ENCODE results near the gene NPFFR1.

NPFFR1 gene, protein sequence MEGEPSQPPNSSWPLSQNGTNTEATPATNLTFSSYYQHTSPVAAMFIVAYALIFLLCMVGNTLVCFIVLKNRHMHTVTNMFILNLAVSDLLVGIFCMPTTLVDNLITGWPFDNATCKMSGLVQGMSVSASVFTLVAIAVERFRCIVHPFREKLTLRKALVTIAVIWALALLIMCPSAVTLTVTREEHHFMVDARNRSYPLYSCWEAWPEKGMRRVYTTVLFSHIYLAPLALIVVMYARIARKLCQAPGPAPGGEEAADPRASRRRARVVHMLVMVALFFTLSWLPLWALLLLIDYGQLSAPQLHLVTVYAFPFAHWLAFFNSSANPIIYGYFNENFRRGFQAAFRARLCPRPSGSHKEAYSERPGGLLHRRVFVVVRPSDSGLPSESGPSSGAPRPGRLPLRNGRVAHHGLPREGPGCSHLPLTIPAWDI

DNA sequence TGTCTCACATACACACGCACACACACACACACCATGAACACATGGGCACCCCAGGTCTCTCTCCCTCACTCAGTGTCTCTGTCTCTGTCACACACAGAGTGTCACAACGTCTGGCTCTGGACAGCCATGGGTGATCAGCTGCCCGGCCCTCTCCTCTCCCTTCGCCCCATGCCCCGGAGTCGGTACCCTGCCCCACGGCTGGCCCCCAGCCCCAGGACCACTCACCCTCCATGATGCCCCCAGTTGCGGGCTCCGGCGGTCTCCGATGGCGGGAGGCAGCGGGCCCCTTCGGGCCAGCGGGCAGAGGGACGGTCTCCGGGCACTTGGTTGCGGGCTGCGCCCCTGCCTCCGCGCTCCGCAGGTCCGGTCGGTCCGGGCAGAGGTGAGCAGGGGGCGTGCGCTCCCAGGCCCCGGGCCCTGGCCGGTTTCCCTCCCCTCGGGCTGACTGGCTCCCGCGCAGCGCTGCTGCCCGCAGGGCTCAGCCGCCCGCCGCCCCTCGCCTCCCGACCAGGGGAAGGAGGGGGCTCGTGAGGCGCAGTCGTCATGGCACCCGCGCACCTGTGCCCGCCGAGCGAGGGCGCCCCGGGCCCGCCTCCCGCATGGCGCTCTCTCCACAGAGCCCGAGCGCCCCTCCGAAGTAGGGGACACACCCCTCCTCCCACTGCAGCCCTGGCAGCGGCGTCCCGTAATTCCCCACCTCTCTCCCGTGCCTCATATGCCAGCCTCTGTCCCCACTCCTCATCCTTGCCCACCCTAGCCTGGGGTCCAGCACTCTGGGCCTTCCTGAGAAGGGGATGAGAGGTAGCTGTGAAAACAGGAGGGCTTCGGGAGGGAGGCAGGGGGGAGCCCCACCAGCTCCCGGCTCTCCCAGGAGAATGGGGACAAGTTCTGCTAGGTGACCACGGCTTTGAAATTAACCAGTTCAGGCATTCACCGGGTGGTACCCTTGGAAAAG lies at the start of gene NPFFR1:
TSS of gene NPFFR1 (minus strand) at position 560 of the 955 bp plus-strand sequence. CDS start at position 232, 328 bp downstream.
- DNase-seq: no peak

DNA sequence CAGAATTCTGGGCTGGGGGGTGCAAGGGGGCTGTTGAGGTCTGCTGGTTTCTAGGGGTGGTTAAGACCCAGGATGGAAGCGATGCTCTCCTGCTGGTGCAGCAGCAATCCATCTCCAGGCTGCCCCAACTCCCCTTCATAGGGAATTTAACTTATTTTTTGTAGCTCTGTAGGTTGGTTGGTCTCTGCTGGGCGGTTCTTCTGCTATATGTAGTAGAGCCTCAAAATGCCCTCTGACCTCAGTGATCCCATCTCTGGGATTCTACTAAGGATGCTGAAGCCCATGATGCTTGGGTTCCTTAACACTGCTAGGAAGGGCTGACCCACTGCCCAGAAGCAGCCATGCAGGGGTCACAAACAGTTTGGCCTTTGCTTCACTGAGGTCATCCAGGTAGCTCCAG lies 49.5 kb upstream of the NPFFR1 start:
- DNase-seq: no peak

DNA sequence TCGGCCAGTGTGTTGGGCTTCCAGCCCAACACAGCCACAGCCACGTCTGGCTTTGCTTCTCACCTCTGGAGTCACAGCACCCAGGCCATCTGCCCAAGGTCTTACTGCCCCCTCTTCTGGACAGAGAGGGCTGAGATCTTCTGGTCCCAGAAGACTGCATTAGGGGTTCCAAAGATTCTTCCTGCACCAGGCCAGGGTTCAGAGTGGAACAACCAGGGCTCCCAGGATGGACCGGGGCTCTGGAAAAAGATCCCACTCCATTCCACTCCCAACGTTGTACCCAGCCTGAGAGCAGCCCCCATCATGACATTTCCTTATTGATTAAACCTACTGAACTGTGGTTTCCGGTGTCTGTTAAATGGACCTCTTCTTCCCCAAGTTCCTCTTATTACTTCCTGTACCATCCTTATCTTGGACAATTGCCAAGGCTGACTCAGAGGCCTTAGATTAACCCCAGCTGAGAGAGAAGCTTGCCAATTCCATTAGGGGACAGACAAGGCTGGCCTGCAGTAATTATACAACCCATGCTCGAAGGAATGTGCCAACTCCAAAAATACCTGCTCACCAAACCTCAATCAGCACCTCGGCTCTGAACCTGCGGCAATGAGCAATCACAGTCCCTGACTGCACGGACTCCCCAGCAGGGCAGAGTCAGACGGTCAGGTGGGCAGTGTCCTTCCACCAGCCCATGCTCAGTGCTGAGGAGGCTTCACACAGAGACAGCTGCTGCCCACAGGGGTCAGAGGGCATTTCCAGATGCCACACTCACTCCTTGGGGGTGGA lies 47.9 kb upstream of the NPFFR1 start:
- peak; percentile 61 for DNase-seq

DNA sequence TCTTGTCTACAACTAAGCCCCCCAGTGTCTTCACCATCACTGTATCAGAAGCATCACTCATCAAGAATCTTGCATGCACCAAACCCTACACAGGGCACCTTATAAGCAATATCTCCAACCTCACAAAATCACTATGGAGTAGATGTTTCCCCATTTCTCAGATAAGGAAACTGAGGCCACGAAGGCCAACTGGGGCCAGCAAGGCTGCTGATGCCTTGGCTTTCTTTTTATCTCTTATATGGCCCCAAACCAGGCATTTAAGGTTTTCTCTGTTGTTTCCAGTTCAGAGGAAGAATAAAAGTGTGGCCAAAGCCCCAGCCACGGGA lies 47.3 kb upstream of the NPFFR1 start:
- DNase-seq: no peak

DNA sequence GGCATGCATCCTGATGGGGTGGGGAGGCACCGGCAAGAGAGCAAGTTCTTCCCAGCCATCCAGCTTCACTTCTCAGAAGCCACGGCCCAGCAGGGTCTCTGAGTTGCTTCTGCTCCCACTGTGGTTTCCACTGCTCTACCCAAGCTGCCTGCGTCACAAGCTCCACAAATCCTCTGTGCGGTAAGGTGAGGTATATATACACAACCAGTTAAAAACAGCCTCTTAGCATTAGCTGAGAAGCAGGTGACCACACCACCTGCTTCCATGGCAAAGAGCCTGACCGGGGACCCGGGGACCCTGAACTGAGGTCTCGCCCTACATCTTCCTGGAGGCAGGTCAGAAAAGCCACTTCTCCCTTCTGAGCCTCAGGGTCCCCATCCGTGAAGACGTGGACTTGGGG lies 46.9 kb upstream of the NPFFR1 start:
- DNase-seq: no peak

DNA sequence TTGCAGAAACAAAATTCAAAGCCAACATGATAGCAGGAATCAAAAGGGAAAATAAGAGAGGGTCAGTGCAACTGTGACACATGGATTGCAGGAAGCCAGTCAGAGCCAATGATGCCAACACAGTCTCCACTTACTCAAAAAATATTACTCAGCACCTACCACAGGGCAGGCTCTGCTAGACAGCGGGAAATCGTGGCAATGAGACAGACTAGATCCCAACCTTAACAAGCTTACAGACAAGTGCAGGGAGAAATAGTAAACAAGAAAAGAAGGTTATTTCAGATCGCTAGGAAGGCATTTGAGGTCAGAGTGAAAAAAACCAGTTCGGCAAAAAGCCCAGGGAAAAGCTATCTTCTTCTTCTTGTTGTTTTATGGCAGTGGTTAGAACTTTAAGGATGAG lies 45.2 kb upstream of the NPFFR1 start:
- DNase-seq: no peak

DNA sequence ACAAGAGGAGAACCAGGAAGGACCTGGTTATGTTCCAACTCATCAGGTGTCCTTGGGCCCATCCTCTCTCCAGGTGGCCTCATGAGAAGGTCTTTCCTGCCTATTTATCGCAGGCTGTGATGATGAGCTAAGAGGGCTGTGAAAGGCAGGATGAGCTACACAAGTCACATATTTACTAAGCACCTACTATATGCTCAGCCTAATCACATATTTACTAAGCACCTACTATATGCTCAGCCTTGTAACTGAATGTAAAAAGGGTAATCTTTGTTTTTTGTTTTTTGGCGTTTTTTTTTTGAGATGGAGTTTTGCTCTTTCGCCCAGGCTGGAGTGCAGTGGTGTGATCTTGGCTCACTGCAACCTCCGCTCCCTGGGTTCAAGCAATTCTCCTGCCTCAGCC lies 44.2 kb upstream of the NPFFR1 start:
- no peak for DNase-seq

DNA sequence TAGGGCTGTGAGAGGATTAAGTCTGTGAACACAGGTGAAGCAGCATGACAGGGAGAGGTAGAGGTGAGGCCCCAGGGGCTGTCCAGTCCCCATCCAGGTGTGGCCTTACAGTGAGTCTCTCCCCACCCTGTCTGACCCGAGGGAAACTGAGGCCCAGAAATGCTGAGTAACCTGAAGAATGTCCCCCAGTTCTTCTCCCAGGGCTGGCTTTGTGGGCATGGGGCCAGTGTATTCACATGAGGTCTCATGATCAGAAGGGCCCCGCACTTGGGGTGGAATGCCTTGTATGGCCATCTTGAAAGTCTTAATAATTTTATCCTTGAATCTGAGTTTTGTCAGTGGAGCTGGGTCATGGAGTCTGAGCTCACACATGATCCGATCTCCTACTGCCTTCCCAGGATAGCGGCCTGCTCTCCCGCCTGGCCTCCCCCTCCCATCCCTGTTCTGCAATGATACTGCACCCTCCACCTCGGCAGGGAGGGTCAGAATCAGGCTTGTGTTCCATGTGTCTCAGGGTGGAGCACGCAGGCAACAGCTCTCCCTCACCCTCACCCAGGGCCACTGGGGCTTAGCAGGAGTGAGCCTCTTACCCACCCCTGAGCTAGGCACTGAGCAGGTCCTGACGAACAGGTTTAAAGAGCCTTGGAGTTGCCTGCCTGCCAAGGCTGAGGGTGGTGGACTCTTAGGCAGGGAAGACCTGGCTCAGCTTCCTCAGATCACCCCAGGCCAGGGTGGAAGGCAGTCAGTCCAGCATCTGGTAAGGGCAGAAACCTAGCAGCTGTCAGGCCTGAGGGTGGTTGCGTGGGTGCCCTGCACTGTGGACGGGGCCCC lies 41.4 kb upstream of the NPFFR1 start:
- no peak for DNase-seq

DNA sequence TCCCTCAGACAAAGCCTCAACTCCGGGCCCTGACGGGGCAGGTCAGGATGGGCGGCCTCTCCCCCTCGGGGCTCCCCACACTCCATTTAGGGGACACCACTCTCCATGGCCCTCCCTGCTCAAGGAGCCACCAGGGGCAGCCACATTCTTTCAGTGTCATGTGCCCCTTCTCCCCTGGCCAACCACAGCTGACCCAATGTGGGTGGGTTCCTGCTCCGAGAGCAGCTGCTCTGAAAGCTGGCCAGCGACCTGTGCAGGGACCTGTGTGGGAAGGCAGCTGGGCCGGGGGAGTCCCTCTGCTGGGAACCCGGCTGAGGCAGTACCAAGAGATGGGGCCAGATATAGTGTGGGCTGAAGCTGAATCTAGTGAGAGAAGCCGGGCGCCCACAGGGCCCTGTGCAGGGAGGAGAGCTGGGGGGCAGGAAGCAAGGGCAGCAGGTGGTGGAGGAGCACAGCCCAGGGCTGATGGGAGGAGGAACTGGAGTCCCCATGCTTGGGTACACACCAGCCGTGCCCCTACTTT lies 40.6 kb upstream of the NPFFR1 start:
- peak; percentile 11 for DNase-seq

DNA sequence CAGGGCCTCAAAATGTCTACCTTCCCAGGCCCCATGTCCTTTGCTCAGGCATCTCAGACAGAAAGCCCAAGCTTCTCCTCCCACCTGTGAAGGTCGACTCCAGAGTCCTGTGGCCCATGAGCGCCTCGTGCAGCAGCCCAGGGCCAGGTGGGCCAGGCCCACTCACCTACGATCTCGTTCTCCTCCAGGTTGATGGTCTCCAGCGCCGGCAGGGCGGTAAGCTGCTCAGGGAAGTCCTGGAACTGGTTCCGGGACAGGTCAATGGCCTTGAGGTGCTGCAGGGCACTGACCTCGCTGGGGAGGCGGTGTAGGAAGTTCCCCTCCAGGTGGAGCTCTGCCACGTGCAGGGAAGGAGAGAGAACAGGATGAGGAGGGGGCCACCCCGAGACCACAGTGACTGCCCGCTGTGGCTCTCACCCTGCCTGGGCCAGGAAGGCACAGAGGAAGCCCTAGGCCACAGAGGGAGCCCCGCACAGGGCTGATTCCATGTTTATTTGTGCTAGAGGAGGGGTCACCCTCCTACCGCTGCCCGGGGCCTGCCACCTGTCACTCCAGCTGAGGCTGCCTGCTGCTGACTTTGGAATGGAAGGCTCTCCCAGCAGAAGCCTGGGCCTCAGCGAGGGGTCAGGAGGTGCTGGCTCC lies 40.0 kb upstream of the NPFFR1 start:
- no peak for DNase-seq

DNA sequence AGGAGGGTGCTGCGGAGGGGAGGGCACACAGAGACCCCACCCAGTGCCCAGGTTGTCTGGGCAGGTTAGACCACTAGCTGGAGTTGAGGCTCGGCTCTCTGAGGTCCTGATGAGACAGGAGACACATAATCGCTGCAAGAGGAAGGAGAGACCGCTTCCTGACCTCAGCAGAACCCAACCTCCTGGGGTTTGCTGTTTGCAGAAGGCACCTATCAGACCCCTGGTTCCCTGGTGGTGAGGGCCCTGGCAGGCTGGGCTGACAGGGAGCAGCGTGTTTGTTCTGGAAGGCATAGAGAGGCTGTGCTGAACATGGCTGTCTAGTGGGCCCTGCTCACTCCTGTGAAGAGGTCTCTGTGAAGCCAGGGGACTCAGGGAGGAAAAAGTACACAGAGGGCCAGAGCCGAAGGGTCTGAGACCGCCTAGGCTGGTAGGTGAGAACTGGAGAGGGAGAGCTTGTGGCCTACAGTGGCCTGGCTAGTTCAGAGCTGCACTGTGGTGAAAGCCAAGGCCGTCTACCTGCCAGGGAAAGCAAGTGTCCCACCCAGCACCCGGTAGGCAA lies 39.4 kb upstream of the NPFFR1 start:
- peak; percentile 19 for DNase-seq

DNA sequence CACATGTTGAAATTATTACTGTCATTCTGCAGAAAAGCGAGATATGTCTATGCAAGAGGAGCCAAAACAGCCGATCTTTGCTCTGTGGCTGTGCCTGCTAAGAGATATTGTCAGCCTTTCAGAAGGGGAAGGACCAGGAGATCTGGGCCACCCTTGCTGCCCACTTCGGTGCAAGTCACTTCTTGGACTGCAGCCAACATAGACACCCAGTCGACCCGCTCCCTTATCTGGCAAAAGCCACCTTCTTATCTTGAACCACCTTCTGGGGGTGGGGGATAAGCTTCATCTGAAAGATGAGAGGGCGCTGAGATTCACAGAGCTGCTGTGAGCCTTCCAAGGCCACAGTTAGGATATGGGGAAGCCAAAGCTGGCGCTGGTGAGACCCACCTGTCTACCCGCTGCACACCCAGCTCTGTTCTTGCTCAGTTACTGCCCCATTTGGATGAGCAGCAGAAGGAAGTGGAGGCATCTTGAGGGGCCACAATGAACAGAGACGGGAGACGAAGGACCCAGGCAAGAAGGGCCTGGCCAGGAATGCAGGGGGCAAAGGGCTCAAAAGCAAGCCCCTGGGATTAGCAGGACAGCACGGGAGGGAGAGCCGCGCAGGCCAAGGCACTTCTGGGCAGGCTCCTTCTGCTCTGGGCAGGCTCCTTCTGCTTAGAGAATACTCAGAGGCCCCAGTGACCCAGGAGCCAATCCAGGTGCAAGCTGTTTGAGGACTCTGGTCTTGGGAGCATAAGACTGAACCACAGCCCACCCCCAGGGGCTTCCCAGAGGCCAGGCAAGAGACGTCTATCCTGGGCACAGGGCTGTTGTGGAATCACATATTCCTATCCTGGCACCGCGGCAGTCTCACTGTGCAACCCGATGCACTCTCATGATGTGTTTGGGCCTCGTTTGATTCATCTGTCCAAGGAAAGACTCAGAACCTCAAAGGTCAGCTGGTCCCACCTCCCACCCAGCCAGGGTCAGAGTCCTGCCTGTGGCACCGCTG lies 38.4 kb upstream of the NPFFR1 start:
- DNase-seq: no peak

DNA sequence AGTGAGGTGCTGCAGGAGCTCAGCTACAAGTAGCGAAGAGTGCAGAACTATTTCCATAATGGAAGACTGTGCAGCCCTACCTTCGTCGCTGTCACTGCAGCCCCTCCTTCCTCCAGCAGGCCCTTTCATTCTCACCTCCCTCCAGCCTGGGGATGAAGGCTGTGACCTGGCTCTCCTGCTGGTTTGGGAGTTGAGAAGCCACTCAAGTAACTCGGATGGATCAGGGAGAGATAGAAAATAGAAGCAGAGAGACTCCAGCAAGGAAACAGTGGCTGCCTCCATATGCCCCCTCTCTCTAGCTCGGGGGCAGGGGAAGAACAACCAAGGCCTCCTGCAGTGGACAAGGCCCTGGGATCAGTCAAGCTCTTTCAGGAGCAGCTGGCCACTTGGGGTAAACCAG lies 37.4 kb upstream of the NPFFR1 start:
- DNase-seq: no peak

DNA sequence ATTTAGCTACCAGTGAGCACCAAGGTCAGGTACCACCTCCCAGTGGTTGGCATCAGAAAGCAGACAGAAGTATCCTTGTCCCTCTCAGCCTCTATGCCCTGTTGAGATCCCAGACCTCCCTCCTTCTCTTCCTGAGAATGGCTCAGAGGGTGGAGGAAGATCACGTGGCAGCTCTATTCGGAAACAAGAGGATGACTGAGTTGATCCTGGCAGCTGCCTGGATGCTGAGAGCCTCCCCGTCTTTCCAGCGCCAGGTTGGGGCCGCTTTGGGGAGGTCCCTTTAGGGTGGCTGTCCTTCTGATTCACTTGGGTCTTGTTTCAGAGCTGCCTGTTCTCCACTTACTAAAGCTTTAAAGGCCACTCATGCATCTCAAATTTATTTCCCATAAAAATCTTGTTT lies 36.9 kb upstream of the NPFFR1 start:
- no peak for DNase-seq

DNA sequence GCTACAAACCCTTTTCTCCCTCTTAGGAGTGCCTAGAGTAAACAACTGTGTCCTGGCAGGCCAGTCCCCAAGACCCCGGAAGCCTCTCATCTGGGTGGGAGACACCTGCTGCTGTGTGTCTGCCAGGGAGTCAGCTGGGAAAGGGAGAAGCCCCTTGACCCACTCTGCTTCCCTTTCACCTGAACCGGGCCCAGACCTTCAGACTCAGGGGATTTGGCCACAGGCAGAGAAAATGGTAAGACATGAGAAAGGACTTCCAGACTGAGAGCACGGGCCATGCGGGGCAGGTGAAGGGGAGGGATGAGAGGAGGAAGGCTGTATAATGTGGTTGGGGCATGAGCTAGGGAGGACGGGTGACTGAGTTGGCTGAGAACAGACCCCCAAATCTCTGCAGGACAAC lies 36.0 kb upstream of the NPFFR1 start:
- DNase-seq: no peak

DNA sequence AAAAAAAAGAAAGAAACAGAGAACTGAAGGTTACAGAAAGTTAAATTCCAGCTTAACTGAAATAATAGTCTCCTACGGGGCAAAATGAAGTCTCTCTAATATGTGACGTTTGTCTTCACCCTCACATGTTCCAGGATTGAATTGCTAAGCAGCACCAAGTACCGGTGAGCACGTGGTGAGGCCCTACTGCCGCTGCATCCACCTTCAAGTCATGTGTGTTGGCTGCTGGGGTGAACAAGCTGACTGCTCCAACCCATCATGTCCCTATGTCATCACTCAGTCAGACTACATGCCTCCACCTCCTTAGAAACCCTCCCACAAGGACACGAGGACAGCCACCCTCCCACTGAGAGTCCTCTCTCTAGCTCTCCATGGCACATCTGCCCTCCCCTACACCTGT lies 35.4 kb upstream of the NPFFR1 start:
- DNase-seq: no peak

DNA sequence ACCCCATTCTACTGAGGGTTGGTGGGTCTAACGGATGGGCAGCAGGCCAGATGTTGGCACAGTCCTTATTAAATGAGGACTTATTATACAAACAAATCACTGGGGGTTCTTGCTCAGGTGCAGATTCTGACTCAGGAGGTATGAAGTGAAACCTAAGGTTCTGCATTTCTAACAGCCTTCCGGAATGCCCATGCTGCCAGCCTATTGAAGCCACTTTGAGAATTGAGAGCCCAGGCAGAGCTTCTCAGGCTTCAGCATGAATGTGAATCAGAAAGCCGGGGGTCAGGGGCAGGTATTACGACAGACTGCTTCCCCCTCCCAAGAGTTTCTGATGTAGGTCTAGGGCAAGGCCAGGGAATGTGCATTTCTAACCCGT lies 34.1 kb upstream of the NPFFR1 start:
- DNase-seq: no peak

DNA sequence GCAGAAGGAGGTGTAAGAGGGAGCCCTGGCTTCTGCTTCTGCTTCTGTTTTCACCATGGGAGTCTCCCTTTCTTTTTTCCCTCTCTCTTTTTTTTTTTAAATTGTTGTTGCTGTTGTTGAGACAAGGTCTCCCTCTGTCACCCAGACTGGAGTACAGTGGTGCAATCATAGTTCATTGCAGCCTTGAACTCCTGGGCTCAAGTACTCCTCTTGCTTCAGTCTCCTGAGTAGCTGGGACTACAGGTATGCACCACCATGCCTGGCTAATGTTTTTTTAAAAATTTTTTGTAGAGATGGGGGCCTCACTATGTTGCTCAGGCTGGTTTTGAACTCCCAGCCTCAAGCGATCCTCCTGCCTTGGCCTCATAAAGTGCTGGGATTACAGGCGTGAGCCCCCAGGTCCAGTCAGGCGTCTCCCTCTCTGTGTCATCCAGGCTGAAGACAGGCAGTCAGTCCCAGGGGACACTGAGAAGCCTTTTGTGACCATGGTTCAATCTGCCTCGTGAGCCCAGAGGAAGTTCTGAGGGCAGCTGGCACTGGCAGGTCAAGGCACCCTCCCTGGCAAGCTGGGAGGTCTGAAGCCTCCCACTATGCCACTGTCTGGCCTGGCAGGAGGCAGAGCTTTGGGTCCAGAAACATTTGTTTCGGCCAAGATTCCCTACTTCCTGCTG lies 33.6 kb upstream of the NPFFR1 start:
- DNase-seq: no peak

DNA sequence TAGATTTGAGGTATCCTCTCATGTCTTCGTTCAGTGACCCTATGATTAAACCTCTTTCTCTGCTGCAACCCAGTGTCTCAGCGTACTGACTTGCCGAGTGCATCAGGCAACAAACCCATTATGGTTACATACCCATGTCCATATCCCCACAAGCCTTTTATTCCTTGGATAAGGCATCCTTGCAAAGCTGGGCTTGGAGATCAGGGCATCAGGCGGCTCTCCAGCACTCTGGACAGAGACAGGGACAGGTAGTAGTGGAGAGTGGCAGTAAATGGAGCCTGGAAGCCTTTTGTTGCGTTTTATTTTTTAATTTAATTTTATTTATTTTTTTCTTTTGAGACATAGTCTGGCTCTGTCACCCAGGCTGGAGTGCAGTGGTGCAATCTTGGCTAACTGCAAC lies 32.0 kb upstream of the NPFFR1 start:
- no peak for DNase-seq
